Adrenal gland (tissue), 12 donors: ENCODE data around the gene SPECC1L. TPM values are rescaled to one million over a fixed set of nuclear protein-coding genes. Genes with fewer than 3 reads are reported as not detected.

Experiments used
- DNase-seq, 7 donors: peaks; one replicate each; pipeline ENCODE4 v3.0.0-alpha.2; 2019 to 2020
- H3K27ac ChIP-seq, 5 donors: fragments of 200-600 bp; sonication (generic) in 4 of 5; 1 replicate in 3 of 5; 2 replicates in 2 of 5; pipeline versions ENCODE4 v1.5.1 to v1.8.0; 2016 to 2020; ENCODE audit warnings: mild to moderate bottlenecking in 1 of 5
- H3K27me3 ChIP-seq: fragments of 200-600 bp; 2 replicates; pipeline ENCODE4 v1.8.0; 2021
- H3K36me3 ChIP-seq, 2 donors: fragments of 200-600 bp; replicated peaks in 1 of 2; 1 replicate in 1 of 2; 2 replicates in 1 of 2; pipeline versions ENCODE4 v1.5.1 to v1.8.0; 2018 to 2022
- H3K4me1 ChIP-seq, 2 donors: fragments of 200-600 bp; replicated peaks in 1 of 2; 1 replicate in 1 of 2; 2 replicates in 1 of 2; pipeline versions ENCODE4 v1.5.1 to v1.8.0; 2018 to 2021
- H3K4me3 ChIP-seq, 4 donors: fragments of 200-600 bp; sonication (generic) in 3 of 4; one replicate each; pipeline ENCODE4 v1.5.1; 2016 to 2018
- H3K9me3 ChIP-seq, 3 donors: fragments of 200-600 bp; sonication (generic) in 1 of 3; replicated peaks in 1 of 3; 1 replicate in 2 of 3; 2 replicates in 1 of 3; pipeline versions ENCODE4 v1.5.1 to v1.8.0; 2016 to 2021
- CTCF ChIP-seq, 6 experiments: fragments of 450-650 bp in 4 of 6; fragments of 200-600 bp in 2 of 6; sonication (generic) in 1 of 6; IDR thresholded peaks; 1 replicate in 5 of 6; 2 replicates in 1 of 6; pipeline versions ENCODE4 v1.5.1 to v1.8.0; 2016 to 2021; ENCODE audit warnings: antibody characterized with exemption in 6 of 6, mild to moderate bottlenecking in 2 of 6, moderate library complexity in 1 of 6
- POLR2A ChIP-seq, 2 donors: fragments of 450-650 bp; IDR thresholded peaks; one replicate each; pipeline ENCODE4 v1.6.1; 2017; ENCODE audit warnings: antibody characterized with exemption in 2 of 2, mild to moderate bottlenecking in 2 of 2, moderate library complexity in 1 of 2
- WGBS, 4 donors: extraction: QIAGEN DNeasy Blood & Tissue Kit in 2 of 4; methylation state at CpG; one replicate each; pipeline versions ENCODE4 v1.1.5 to v1.1.7; 2013 to 2017; 5-methylcytosine and 5-hydroxymethylcytosine counted together
- intact Hi-C, 2 donors: fragments of 100-400 bp; cut with DNase I; formaldehyde crosslinking; loops; one replicate each; pipeline versions ENCODE4 v1.14.1 to v1.15.0; 2022 to 2023
- polyA plus RNA-seq, 3 donors: library from polyadenylated mRNA; stranded (reverse); fragments of 200-250 nt in 2 of 3; fragments of 350-450 nt in 1 of 3; fragmentation: Illumina TruSeq in 1 of 3; extraction: RNeasy Lipid Tissue Mini Kit (QIAGEN cat#74804) in 1 of 3; gene quantifications; one replicate each; pipeline ENCODE4 v1.2.3, GENCODE V29; 2013 to 2014
- total RNA-seq, 9 donors: library from RNA; depleted of rRNA in 4 of 9; stranded (reverse); fragments of >200 nt in 4 of 9; fragments of 120-200 nt in 1 of 9; fragmentation: NEBNext Ultra II Directional in 1 of 9; extraction: Animal tissue kit (Norgen Biotek cat#: 25700) in 1 of 9; gene quantifications; one replicate each; pipeline versions ENCODE4 v1.1.0 to v1.2.4, GENCODE V29; 2013 to 2023
- donor health status: healthy with polysubstance abuse.
- donor health status: Bipolar disorder and iron deficiency.
- donor health status: DM: yes; HTN: yes; CAD: no.
- donor health status: DM: no; HTN: no; CAD: no.
- donor health status: DM: no; HTN: no; CAD: no.
- donor health status: DM: yes; HTN: yes; CAD: no.

The SPECC1L gene
- total and polyA plus RNA-seq, 12 donors, result 7.2 to 121 (median 43.5) TPM

- H3K36me3 ChIP-seq, result no peaks in the 10 kb centered on the region
- H3K27ac ChIP-seq, result no peak overlapping the region
- no peak for DNase-seq
- H3K9me3 ChIP-seq, result no peaks in the 10 kb centered on the region
- TF ChIP-seq CTCF (IDR thresholded peaks at IDR 0.05), result no peak
- no peak for TF ChIP-seq POLR2A (IDR thresholded peaks at IDR 0.05)
- no peaks in the 10 kb centered on the region for H3K27me3 ChIP-seq
- H3K4me1 ChIP-seq, result peaks cover 0 to 13% of the 10 kb centered on the region in 2 donors
- intact Hi-C loops, result no loop called here
- no peak overlapping the region for H3K4me3 ChIP-seq
Measured at GRCh38 chr22:24357547-24357946, 86.9 kb downstream of the SPECC1L start.

- intact Hi-C loops, result no loop called here
- Histone ChIP-seq H3K9me3 (no peaks in the 10 kb centered on the region), H3K27me3 (no peaks in the 10 kb centered on the region), H3K27ac (no peak overlapping the region), H3K36me3 (peaks cover 0 to 5% of the 10 kb centered on the region in 2 donors), H3K4me1 (peaks cover 0 to 13% of the 10 kb centered on the region in 2 donors), H3K4me3 (no peak overlapping the region)
- no peak for DNase-seq
- TF ChIP-seq POLR2A (IDR thresholded peaks at IDR 0.05) (no peak), CTCF (IDR thresholded peaks at IDR 0.05) (no peak)
- 94 to 97% (median 96%) methylated on average over 7 to 8 of the region's 8 CpGs for WGBS, 4 donors
Measured at GRCh38 chr22:24358105-24358836, 87.6 kb downstream of the SPECC1L start.

GRCh38 chr22:24359452-24360120 is 89.0 kb downstream of the SPECC1L start:
- Histone ChIP-seq H3K36me3 (peaks cover 0 to 10% of the 10 kb centered on the region in 2 donors), H3K4me1 (peaks cover 0 to 13% of the 10 kb centered on the region in 2 donors), H3K9me3 (no peaks in the 10 kb centered on the region), H3K4me3 (no peak overlapping the region), H3K27me3 (no peaks in the 10 kb centered on the region), H3K27ac (peak overlapping the region in 1 of 5 donors; percentile 37)
- no peak for TF ChIP-seq CTCF (IDR thresholded peaks at IDR 0.05)
- no peak for TF ChIP-seq POLR2A (IDR thresholded peaks at IDR 0.05)
- 73 to 81% (median 75%) methylated on average over 5 of the region's 5 CpGs for WGBS, 4 donors
- peak in 1 of 7 donors; percentile 10 for DNase-seq
- intact Hi-C loops, result no loop called here

GRCh38 chr22:24361976-24362646 is 91.5 kb downstream of the SPECC1L start:
- intact Hi-C loops, result no loop called here
- H3K4me1 ChIP-seq, result peaks cover 0 to 9% of the 10 kb centered on the region in 2 donors
- no peaks in the 10 kb centered on the region for H3K9me3 ChIP-seq
- no peak for DNase-seq
- TF ChIP-seq POLR2A (IDR thresholded peaks at IDR 0.05) (no peak), CTCF (IDR thresholded peaks at IDR 0.05) (no peak)
- no peak overlapping the region for H3K4me3 ChIP-seq
- H3K27ac ChIP-seq, result no peak overlapping the region
- no peaks in the 10 kb centered on the region for H3K27me3 ChIP-seq
- 91 to 99% (median 93%) methylated on average over 4 of the region's 4 CpGs for WGBS, 4 donors
- H3K36me3 ChIP-seq, result peaks cover 0 to 25% of the 10 kb centered on the region in 2 donors
